ENCODE results near the gene TPGS1. TPM values are rescaled to one million over a fixed set of nuclear protein-coding genes. Genes with fewer than 3 reads are reported as not detected.

Gene TPGS1
- total and polyA plus RNA-seq, 2 of the 8 experiments (the other 6 are each of a cell fraction or from before 2014, with no cell fraction given) = 9.1 to 10.6 TPM

DNA sequence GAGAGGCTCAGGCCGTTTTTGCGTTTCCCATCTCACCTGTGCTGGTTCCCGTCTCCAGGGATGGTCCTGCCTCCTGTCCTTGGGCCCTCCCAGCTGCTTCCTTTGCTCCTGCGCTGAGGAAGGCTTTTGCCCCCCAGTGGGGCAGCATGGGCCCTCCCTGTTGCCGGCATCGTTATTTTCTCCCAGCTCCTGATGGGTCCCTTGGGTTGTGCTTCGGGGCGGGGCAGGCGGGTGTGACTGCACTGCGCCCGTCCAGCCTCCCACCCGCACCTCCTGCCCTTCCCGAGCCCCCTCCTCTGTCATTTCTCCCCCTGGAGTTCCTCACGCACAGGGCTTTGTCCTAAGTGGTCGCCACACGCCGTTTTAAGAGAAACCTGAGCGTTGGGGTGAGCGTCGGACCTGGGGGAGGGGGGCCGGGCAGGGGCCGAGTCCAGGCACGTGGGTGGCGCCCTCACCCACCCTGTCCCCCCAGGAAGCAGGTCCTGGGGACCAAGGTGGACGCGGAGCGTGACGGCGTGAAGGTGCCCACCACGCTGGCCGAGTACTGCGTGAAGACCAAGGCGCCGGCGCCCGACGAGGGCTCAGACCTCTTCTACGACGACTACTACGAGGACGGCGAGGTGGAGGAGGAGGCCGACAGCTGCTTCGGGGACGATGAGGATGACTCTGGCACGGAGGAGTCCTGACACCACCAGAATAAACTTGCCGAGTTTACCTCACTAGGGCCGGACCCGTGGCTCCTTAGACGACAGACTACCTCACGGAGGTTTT, 33.8 kb downstream of the TPGS1 start:
- Histone ChIP-seq H3K56ac (replicated peaks; ENCODE audit: insufficient read length, low read depth, low read length) (no peak overlapping the region), H3K27ac (ENCODE audit: low read depth, low read length) (no peak overlapping the region), H3K14ac (ENCODE audit: insufficient read length) (no peak overlapping the region), H3K9me3 (ENCODE audit: insufficient read depth in 2 of 2, low read depth in 1 of 2, low read length in 1 of 2) (no peaks in the 10 kb centered on the region), H3K4me1 (replicated peaks in 1 of 4; ENCODE audit: control insufficient read depth in 3 of 4, insufficient read depth in 4 of 4, low read length in 3 of 4) (no peaks in the 10 kb centered on the region; a peak in 1 of 7 replicates), H2AK5ac (ENCODE audit: low read depth, low read length) (no peak overlapping the region), H2BK120ac (replicated peaks; ENCODE audit: low read depth, low read length) (no peak overlapping the region), H2BK12ac (ENCODE audit: low read depth, low read length) (no peak overlapping the region), H3K27me3 (replicated peaks in 1 of 4; ENCODE audit: control insufficient read depth in 3 of 4, extremely low read depth in 1 of 4, insufficient read depth in 3 of 4, low read length in 3 of 4) (no peaks in the 10 kb centered on the region), H2BK20ac (ENCODE audit: low read length) (no peak overlapping the region), H3K23me2 (ENCODE audit: low read depth, low read length) (peaks cover 3% of the 10 kb centered on the region; the same call in 1 of the 2 replicates), H3K4me3 (ENCODE audit: extremely low read depth in 1 of 4, insufficient read depth in 2 of 4, low read depth in 3 of 4, low read length in 4 of 4) (no peak overlapping the region), H4K5ac (ENCODE audit: insufficient read length, low read depth, low read length) (no peak overlapping the region), H3K4ac (replicated peaks; ENCODE audit: insufficient read length, low read depth, low read length) (no peak overlapping the region), H2AFZ (ENCODE audit: low read length) (no peak overlapping the region), H4K20me1 (replicated peaks in 1 of 2; ENCODE audit: control insufficient read depth in 1 of 2, insufficient read depth in 2 of 2, low read length in 2 of 2) (peaks cover 2 to 24% of the 10 kb centered on the region in 2 experiments), H3K18ac (ENCODE audit: extremely low read depth, low read length) (no peak overlapping the region), H3K9ac (replicated peaks in 1 of 4; ENCODE audit: extremely low read depth in 1 of 4, low read depth in 3 of 4, low read length in 3 of 4) (no peak overlapping the region), H3K79me2 (ENCODE audit: control insufficient read depth in 1 of 2, insufficient read depth in 2 of 2, low read length in 2 of 2) (no peaks in the 10 kb centered on the region), H3K4me2 (ENCODE audit: insufficient read depth in 1 of 2, low read depth in 2 of 2, low read length in 2 of 2) (no peak overlapping the region), H3K36me3 (ENCODE audit: control insufficient read depth in 2 of 4, insufficient read depth in 4 of 4, low read length in 3 of 4) (peaks cover 6 to 44% (median 21%) of the 10 kb centered on the region in 4 experiments; a peak in 6 of 8 replicates), H3K23ac (ENCODE audit: insufficient read length) (no peak overlapping the region), H3K79me1 (ENCODE audit: low read depth, low read length) (peaks cover 12% of the 10 kb centered on the region; the same call in 1 of the 2 replicates), H2BK15ac (ENCODE audit: low read length) (no peak overlapping the region), H2BK5ac (ENCODE audit: low read depth, low read length) (no peak overlapping the region), H4K91ac (replicated peaks; ENCODE audit: insufficient read length, low read length) (no peak overlapping the region), H4K8ac (ENCODE audit: extremely low read depth, insufficient read depth, low read length) (no peak overlapping the region)
- CTCF ChIA-PET (ENCODE audit: partially characterized antibody) = interaction anchor here (1.0 to 2.0 kb wide), 3 partner anchors 8 to 30 kb away, joined by 3 to 7 read pairs (median 4); no protein-coding TSS in a partner anchor
- 94% methylated on average over 42 of the region's 51 CpGs; no CpG with 5 or more reads in 1 of the 2 experiments for WGBS, 2 experiments (ENCODE audit: extremely low coverage in 1 of 2, insufficient coverage in 1 of 2, insufficient read length in 1 of 2, insufficient replicate concordance in 2 of 2, low coverage in 1 of 2, low lambda C conversion rate in 2 of 2, missing lambda C conversion rate in 1 of 2)
- FAIRE-seq (no peak), DNase-seq (ENCODE audit: low read depth in 1 of 2, low spot score in 2 of 2) (no peak)
- POLR2A ChIA-PET (ENCODE audit: partially characterized antibody) = interaction anchor here (0.7 to 4.2 kb wide), 4 partner anchors 9 to 53 kb away, joined by 3 to 43 read pairs (median 12); partner anchors contain the start of gene CDC34
- TF ChIP-seq GTF2F1 (IDR thresholded peaks at IDR 0.05; ENCODE audit: borderline replicate concordance, low read depth, low read length) (no peak), EGR1 (IDR thresholded peaks at IDR 0.05; ENCODE audit: borderline replicate concordance, low read depth, low read length) (no peak), SIRT6 (IDR thresholded peaks at IDR 0.05; ENCODE audit: low read length) (no peak), NANOG (IDR thresholded peaks at IDR 0.05; ENCODE audit: insufficient read depth, low read depth, low read length, poor library complexity, severe bottlenecking) (no peak), POLR2AphosphoS5 (IDR thresholded peaks at IDR 0.05; ENCODE audit: low read depth, low read length) (no peak), TAF1 (IDR thresholded peaks at IDR 0.05; ENCODE audit: low read depth, low read length) (no peak), CREB1 (IDR thresholded peaks at IDR 0.05) (no peak), FOSL1 (IDR thresholded peaks at IDR 0.05; ENCODE audit: insufficient read depth, low read depth, low read length) (no peak), KDM1A (IDR thresholded peaks at IDR 0.05; ENCODE audit: borderline replicate concordance, low read length) (no peak), CHD2 (IDR thresholded peaks at IDR 0.05; ENCODE audit: low read length) (no peak)
